Inflammatory macrophage treated with lipopolysaccharide for 1 hour (primary cell): Measurements from ENCODE around the gene LSAMP.
"Not testable (repeated sequence)": the region's sequence is repeated elsewhere in the genome, so short reads cannot be mapped to it uniquely, and the experiment has no call there.

Experiments used
- DNase-seq, 2 donors: peaks; one replicate each; pipeline ENCODE4 v3.0.0-alpha.2; 2020 to 2022

The LSAMP gene

GRCh38 chr3:116087426-116087825 lies 357.9 kb downstream of the LSAMP start:
- no peak for DNase-seq

GRCh38 chr3:116084999-116085791 lies 360.1 kb downstream of the LSAMP start:
- no peak for DNase-seq

- DNase-seq = no peak
Observed at GRCh38 chr3:116083683-116084082, 361.6 kb downstream of the LSAMP start.

DNA sequence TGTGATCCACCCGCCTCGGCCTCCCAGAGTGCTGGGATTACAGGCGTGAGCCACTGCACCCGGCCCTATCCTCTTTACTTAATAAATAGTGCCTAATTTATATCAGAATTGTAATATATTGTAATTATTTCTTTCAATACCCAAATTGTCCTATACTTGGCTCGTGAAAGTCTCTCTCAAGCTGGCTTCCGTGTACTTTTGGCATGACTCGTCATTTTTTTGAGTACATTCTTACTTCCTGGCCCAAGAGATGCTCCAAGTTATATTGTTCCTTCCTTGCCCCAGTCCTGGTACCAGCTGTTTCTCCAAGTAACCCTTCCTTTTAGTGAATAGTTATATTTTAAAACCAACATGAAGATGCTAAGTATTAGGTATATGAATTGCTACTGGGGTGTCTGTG lies 366.7 kb downstream of the LSAMP start:
- DNase-seq = no peak

DNA sequence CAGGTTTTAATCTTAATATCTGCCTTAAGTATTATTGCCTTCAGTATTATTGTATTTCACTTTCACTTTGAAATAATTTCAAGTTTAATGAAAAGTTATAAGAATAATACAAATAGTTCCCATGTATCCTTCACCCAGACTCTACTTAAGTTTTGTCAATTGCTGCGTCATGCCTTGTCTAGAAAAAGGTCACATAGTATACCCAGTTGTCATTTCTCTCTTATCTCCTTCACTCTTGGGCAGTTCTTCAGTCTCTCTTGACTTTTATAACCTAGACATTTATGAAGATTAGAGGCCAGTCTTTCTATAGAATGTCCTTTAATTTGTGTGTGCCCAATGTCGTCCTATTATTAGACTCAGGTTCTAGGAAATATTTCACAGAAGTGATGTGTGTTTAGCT lies 367.7 kb downstream of the LSAMP start:
- no peak for DNase-seq

DNA sequence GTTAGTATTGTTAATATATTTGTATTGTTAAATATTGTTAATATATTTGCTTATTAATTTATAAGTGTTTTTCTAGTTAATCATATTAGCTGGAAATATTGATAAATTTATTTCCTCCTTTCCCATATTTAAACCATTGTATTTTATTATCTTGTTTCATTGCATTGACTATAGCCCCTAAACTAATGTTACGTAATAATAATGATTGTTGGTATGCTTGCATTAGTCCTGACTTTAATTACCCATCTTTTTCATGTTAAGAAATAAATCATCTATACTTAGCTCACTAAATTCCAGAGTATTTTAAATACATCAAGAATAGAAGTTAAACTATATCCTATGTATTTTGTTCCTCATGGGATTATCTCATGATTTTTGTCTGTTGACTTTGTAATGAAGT lies 368.2 kb downstream of the LSAMP start:
- DNase-seq = no peak

DNA sequence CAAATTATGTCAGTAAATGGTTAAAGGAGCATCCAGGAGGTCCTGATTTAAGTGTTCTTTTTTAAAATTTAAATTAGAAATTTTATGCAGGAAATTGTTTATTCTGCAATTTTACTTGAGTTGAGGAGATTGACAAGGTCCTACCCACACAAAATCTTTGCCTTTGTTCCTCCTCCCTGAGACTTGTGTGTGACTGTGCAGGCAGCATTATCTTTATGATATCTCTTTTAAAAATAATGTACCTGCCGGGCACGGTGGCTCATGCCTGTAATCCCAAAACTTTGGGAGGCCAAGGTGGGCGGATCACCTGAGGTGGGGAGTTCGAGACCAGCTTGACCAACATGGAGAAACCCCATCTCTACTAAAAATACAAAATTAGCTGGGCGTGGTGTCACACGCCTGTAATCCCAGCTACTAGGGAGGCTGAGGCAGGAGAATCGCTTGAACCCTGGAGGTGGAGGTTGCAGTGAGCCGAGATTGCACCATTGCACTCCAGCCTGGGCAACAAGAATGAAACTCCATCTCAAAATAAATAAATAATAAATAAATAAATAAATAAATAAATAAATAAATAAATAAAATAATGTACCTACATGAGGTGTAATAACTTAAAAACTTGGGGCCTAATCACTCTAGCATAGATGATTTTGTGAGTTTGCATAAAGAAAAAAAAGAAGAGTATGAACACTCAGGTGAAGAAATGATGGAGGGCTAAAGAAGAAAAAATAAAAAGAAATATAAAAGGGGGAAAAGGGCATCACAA lies 374.6 kb downstream of the LSAMP start:
- not testable (repeated sequence) for DNase-seq

- no peak for DNase-seq
Observed at GRCh38 chr3:116070061-116070460, 375.2 kb downstream of the LSAMP start.

- no peak for DNase-seq
Observed at GRCh38 chr3:116069024-116069423, 376.3 kb downstream of the LSAMP start.

DNA sequence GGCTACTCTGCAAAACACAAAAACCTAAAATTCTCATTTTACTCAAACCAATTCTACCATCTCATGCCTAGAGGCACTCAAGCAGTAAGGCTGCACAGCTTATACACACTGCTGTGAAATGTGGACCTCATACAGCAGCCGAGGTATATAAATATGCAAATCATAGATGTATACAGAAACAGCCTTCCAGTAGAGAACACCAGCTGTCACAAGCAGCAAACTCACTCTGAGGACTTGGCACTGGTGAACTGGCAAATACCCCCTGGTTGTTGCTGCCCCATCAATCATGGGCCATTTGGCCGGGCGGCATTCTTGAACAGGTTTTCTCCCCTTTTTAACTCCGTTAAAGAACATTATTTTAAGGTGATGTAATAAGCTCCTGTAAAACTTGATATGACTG lies 378.0 kb downstream of the LSAMP start:
- no peak for DNase-seq

DNA sequence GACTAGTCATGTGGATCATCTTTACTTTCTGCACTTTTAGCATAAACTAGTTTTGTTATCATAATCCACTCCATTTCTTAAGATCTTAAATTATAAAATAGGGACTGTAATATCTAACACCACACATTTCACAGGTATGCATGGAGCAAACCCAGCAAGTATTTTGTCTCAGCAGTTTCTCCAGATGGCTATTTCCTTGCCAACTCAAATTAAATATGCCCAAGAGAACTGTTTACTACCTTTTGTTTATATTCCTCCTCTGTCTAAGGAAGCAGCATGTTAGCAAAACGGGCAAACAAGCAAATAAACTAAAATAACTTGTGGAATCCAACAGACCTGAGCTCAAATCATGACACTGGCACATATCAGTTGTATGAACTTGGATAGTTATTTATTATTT lies 379.8 kb downstream of the LSAMP start:
- DNase-seq = no peak

- DNase-seq = no peak
Observed at GRCh38 chr3:116064646-116065045, 380.6 kb downstream of the LSAMP start.

GRCh38 chr3:116059421-116060096 lies 385.7 kb downstream of the LSAMP start:
- DNase-seq = no peak

GRCh38 chr3:116058844-116059243 lies 386.4 kb downstream of the LSAMP start:
- no peak for DNase-seq

GRCh38 chr3:116057400-116058006 lies 387.8 kb downstream of the LSAMP start:
- DNase-seq = no peak

GRCh38 chr3:116056280-116056679 lies 389.0 kb downstream of the LSAMP start:
- no peak for DNase-seq

DNA sequence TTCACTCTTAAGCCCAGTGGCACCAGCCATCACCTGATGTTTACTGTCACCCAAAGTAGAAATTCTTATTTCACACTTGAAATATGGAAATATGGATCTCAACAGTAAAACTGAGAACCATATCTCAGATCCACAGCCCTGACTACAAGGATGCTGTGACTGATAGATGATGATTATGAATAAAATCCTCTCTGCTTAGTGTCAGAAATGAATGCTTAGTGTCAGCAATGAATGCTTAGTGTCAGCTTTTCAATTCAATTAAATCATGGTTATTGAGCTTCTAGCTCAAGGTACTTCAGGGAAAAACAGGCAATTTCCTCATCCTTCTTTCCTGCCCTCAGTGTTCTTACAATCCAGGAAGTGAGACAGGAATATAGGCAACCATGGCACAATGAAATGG lies 392.3 kb downstream of the LSAMP start:
- no peak for DNase-seq

DNA sequence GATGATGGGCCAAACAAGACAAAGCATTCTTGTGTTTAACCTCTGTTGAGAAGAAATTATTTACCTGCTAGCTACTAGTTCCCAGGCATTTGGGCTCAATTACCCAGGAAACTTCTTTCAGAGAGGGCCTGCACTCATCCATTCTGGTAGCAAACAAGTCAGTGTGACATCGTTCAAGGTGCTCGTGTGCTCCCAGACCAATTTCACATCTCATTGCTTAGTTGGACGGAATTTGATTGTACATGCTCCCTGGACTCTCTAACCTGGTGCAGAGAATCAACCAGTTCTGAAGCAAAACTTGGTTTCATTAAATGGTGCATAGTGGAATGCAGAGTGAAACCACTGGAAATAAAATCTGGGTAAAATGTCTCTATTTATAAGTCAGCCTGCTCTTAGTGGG lies 392.7 kb downstream of the LSAMP start:
- no peak for DNase-seq

GRCh38 chr3:116051586-116051985 lies 393.7 kb downstream of the LSAMP start:
- no peak for DNase-seq

DNA sequence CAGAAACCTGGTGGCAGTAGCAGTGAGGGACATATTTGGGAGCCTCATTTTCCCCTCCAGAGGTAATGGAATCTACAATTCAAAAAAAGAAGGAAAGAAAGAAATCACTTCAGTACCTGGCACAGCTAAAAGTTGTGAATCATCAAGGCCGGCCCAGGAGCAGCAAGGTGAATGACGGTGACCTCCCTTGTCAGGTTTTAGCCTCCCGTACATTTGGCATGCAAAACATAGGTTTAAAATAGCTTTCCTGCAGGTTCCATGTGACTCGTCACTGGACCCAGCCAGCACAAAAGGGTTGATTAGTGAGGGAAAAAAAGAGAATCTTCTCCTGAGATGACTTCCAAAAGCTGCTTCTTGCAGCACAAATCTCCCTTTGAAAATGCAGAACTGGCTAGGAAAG lies 394.2 kb downstream of the LSAMP start:
- no peak for DNase-seq

- DNase-seq = no peak
Observed at GRCh38 chr3:116050311-116050915, 394.9 kb downstream of the LSAMP start.

DNA sequence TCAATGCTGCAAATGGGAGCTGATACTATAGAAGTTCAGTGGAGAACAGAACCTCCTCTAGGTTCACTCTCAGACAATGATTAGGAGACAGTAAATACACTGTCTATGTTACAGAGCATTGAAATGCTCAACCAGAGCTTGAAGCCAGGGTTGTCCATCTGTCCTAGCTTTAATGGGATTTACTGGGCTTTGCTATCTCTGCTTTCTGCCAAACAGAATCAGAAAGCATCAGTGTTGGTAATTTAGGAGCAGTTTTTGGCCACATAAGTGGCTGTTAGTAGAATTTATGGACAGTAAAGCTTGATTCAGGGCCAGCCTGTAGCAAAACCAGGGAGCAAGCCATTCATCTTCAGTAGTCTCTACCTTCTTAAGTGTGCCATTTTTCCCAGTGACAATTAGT lies 396.3 kb downstream of the LSAMP start:
- no peak for DNase-seq

DNA sequence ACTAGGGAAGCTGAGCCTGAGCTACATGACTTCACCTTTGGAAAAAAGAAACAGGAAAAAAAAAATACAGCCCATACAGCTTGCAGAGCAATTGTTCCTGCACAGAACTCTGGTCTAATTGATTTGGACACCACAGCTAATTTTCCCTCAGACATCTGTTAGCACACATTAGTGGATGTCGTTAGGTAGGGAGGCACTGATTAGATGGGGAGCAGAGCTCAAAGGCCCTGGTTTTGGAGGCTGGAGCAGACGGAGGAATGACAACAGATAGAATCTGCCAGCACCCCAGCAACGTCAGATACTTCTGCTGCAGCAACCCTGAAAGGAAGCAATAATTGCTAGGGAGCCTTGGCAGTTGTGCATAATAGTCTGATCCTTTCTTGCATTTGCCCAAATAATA lies 398.9 kb downstream of the LSAMP start:
- DNase-seq = no peak
